GM20000 (cell line): ENCODE data around the gene PKP4.

Experiments used
- DNase-seq: peaks from one replicate; pipeline ENCODE4 v3.0.0; 2012; ENCODE audit warnings: low spot score
- CTCF ChIP-seq: IDR thresholded peaks from 2 replicates; pipeline ENCODE4 v1.5.1; 2012; ENCODE audit warnings: mild to moderate bottlenecking, control low read depth; ENCODE audit errors: extremely low read depth, missing control alignments

PKP4 gene

GRCh38 chr2:158629116-158629515 lies 172.4 kb downstream of the PKP4 start:
- no peak for DNase-seq
- TF ChIP-seq CTCF, result no peak

- no peak for TF ChIP-seq CTCF
- DNase-seq, result no peak
Observed at GRCh38 chr2:158633261-158633660, 176.5 kb downstream of the PKP4 start.

- no peak for DNase-seq
Observed at GRCh38 chr2:158634627-158635026, 177.9 kb downstream of the PKP4 start.

GRCh38 chr2:158635961-158636601 lies 179.3 kb downstream of the PKP4 start:
- no peak for DNase-seq
- TF ChIP-seq CTCF, result no peak

More at GRCh38 chr2:158634627-158635026, 177.9 kb downstream of the PKP4 start:
- TF ChIP-seq CTCF, result no peak

GRCh38 chr2:158637357-158637756 lies 180.6 kb downstream of the PKP4 start:
- TF ChIP-seq CTCF, result no peak
- DNase-seq, result no peak

GRCh38 chr2:158644139-158644538 lies 187.4 kb downstream of the PKP4 start:
- no peak for DNase-seq
- TF ChIP-seq CTCF, result no peak

- no peak for TF ChIP-seq CTCF
- DNase-seq, result no peak
Observed at GRCh38 chr2:158645299-158645698, 188.5 kb downstream of the PKP4 start.
